ENCODE measurements around the gene ZNF182. TPM values are rescaled to one million over a fixed set of nuclear protein-coding genes. Genes with fewer than 3 reads are reported as not detected.
"Not testable (repeated sequence)": the region's sequence is repeated elsewhere in the genome, so short reads cannot be mapped to it uniquely, and the experiment has no call there.

ZNF182 gene
- total RNA-seq: 1 to 10 TPM; 3.6 to 3.7 TPM
- long read RNA-seq, donor 1, partial matches to known transcripts: 1 of 2 reads
- long read RNA-seq, donor 1, other reads (novel, unspliced or antisense): 1 of 2 reads
- long read RNA-seq, donor 2, partial matches to known transcripts: 0 of 2 reads
- long read RNA-seq, donor 2, other reads (novel, unspliced or antisense): 2 of 2 reads

- intact Hi-C loops (cut with DNase I): no loop called here
- peak; percentile 98 for DNase-seq (ENCODE audit: low spot score)
Observed at GRCh38 chrX:48003758-48004457, at the start of gene ZNF182. Gene ZNF182, minus strand, starts transcription at chrX:48003989. Its CDS starts 1,380 bp downstream, at chrX:48002609.

GRCh38 chrX:48046846-48047245 is 43.1 kb upstream of the ZNF182 start:
- intact Hi-C loops (cut with DNase I): no loop called here
- no peak for DNase-seq (ENCODE audit: low spot score)

GRCh38 chrX:48045410-48046311 is 41.9 kb upstream of the ZNF182 start:
- no peak for DNase-seq (ENCODE audit: low spot score)
- intact Hi-C loops (cut with DNase I): no loop called here

- intact Hi-C loops (cut with DNase I): no loop called here
- no peak for DNase-seq (ENCODE audit: low spot score)
Observed at GRCh38 chrX:48043056-48043455, 39.3 kb upstream of the ZNF182 start.

- DNase-seq (ENCODE audit: low spot score): no peak
- intact Hi-C loops (cut with DNase I): no loop called here
Observed at GRCh38 chrX:48035891-48036290, 32.1 kb upstream of the ZNF182 start.

GRCh38 chrX:48030641-48031173 is 26.9 kb upstream of the ZNF182 start:
- DNase-seq (ENCODE audit: low spot score); intact Hi-C loops (cut with DNase I): not testable (repeated sequence)

- no peak for DNase-seq (ENCODE audit: low spot score)
- intact Hi-C loops (cut with DNase I): no loop called here
Observed at GRCh38 chrX:48030237-48030636, 26.4 kb upstream of the ZNF182 start.

GRCh38 chrX:48028091-48028490 is 24.3 kb upstream of the ZNF182 start:
- intact Hi-C loops (cut with DNase I): loop anchor here in 1 of 2 donors (10.0 kb wide), 1 partner anchor 173 kb away; no protein-coding TSS in a partner anchor
- no peak for DNase-seq (ENCODE audit: low spot score)

- intact Hi-C loops (cut with DNase I): loop anchor here in 1 of 2 donors (10.0 kb wide), 1 partner anchor 173 kb away; no protein-coding TSS in a partner anchor
- not testable (repeated sequence) for DNase-seq (ENCODE audit: low spot score)
Observed at GRCh38 chrX:48027545-48027944, 23.8 kb upstream of the ZNF182 start.

GRCh38 chrX:48025561-48025960 is 21.8 kb upstream of the ZNF182 start:
- DNase-seq (ENCODE audit: low spot score): no peak
- intact Hi-C loops (cut with DNase I): loop anchor here in 1 of 2 donors (10.0 kb wide), 1 partner anchor 171 kb away; no protein-coding TSS in a partner anchor

GRCh38 chrX:48022738-48023137 is 18.9 kb upstream of the ZNF182 start:
- intact Hi-C loops (cut with DNase I): loop anchor here in 1 of 2 donors (10.0 kb wide), 1 partner anchor 168 kb away; no protein-coding TSS in a partner anchor
- no peak for DNase-seq (ENCODE audit: low spot score)

- intact Hi-C loops (cut with DNase I): loop anchor here in 1 of 2 donors (10.0 kb wide), 1 partner anchor 167 kb away; no protein-coding TSS in a partner anchor
- no peak for DNase-seq (ENCODE audit: low spot score)
Observed at GRCh38 chrX:48022100-48022499, 18.3 kb upstream of the ZNF182 start.

- intact Hi-C loops (cut with DNase I): loop anchor here in 1 of 2 donors (10.0 kb wide), 1 partner anchor 166 kb away; no protein-coding TSS in a partner anchor
- DNase-seq (ENCODE audit: low spot score): peak; percentile 93
Observed at GRCh38 chrX:48021026-48021900, 17.5 kb upstream of the ZNF182 start.

- not testable (repeated sequence) for DNase-seq (ENCODE audit: low spot score)
- intact Hi-C loops (cut with DNase I): loop anchor here in 1 of 2 donors (10.0 kb wide), 1 partner anchor 166 kb away; no protein-coding TSS in a partner anchor
Observed at GRCh38 chrX:48020472-48020871, 16.7 kb upstream of the ZNF182 start.

GRCh38 chrX:48019892-48020291 is 16.1 kb upstream of the ZNF182 start:
- intact Hi-C loops (cut with DNase I): loop anchor here in 1 of 2 donors (10.0 kb wide), 1 partner anchor 165 kb away; no protein-coding TSS in a partner anchor
- DNase-seq (ENCODE audit: low spot score): not testable (repeated sequence)

GRCh38 chrX:48016583-48017310 is 13.0 kb upstream of the ZNF182 start:
- intact Hi-C loops (cut with DNase I): not testable (repeated sequence)

GRCh38 chrX:48009445-48009960 is 5.7 kb upstream of the ZNF182 start:
- DNase-seq (ENCODE audit: low spot score); intact Hi-C loops (cut with DNase I): not testable (repeated sequence)

More at GRCh38 chrX:48016583-48017310, 13.0 kb upstream of the ZNF182 start:
- DNase-seq (ENCODE audit: low spot score): not testable (repeated sequence)
